NT2/D1 (cell line): ENCODE results near the gene NAB1.

Source experiments
- YY1 ChIP-seq: IDR thresholded peaks from 2 replicates; pipeline ENCODE4 v1.6.1; 2011; ENCODE audit not compliant: insufficient read length, insufficient read depth
- ZNF274 ChIP-seq: IDR thresholded peaks from 2 replicates; pipeline ENCODE4 v1.6.1; 2011; ENCODE audit warnings: mild to moderate bottlenecking, low read depth, low read length

- TF ChIP-seq ZNF274 (no peak), YY1 (no peak)
Measured at GRCh38 chr2:190726255-190726654, 77.4 kb downstream of the NAB1 start.
